Common myeloid progenitor, CD34-positive (primary cell): ENCODE data around the gene YY1.

ENCODE experiments used
- CTCF ChIA-PET: fragments of 350-600 bp; sonication (Branson Sonifier 250); formaldehyde crosslinking; loops from one replicate; lab custom pipeline; 2021; ENCODE audit warnings: antibody characterized with exemption; lab: Charles Lee
- POLR2A ChIA-PET: fragments of 350-600 bp; sonication (Branson Sonifier 250); formaldehyde crosslinking; loops from one replicate; lab custom pipeline; 2021; ENCODE audit warnings: antibody characterized with exemption; lab: Charles Lee
- DNase-seq, 3 donors: peaks; one replicate each; pipeline versions ENCODE4 v3.0.0 to v3.0.0-alpha.2; 2013
- H3K27ac ChIP-seq, 2 experiments: 1 replicate in 1 of 2; 2 replicates in 1 of 2; pipeline ENCODE4 v1.7.0; 2013; ENCODE audit warnings: inconsistent platforms in 2 of 2, low read length in 2 of 2, mild to moderate bottlenecking in 2 of 2, low read depth in 1 of 2, moderate library complexity in 1 of 2; ENCODE audit not compliant: severe bottlenecking in 2 of 2, insufficient read depth in 1 of 2, poor library complexity in 1 of 2
- H3K27me3 ChIP-seq, 5 experiments: replicated peaks in 2 of 5; 1 replicate in 3 of 5; 2 replicates in 2 of 5; pipeline versions ENCODE4 v1.6.1 to v1.7.0; 2013; ENCODE audit warnings: low read length in 4 of 5, mild to moderate bottlenecking in 2 of 5, moderate library complexity in 2 of 5, inconsistent platforms in 1 of 5; ENCODE audit not compliant: insufficient read depth in 5 of 5, control insufficient read depth in 4 of 5
- H3K36me3 ChIP-seq, 4 experiments: 1 replicate in 2 of 4; 2 replicates in 2 of 4; pipeline versions ENCODE4 v1.6.1 to v1.7.0; 2013; ENCODE audit warnings: low read length in 3 of 4, control low read depth in 1 of 4, mild to moderate bottlenecking in 1 of 4; ENCODE audit not compliant: control insufficient read depth in 4 of 4, insufficient read depth in 4 of 4
- H3K4me1 ChIP-seq, 4 experiments: 1 replicate in 3 of 4; 2 replicates in 1 of 4; pipeline versions ENCODE4 v1.6.1 to v1.7.1; 2013; ENCODE audit warnings: low read length in 3 of 4, mild to moderate bottlenecking in 3 of 4, control low read depth in 1 of 4, inconsistent platforms in 1 of 4, moderate library complexity in 1 of 4; ENCODE audit not compliant: control insufficient read depth in 4 of 4, insufficient read depth in 4 of 4; ENCODE audit errors: control extremely low read depth in 1 of 4
- H3K4me3 ChIP-seq, 7 experiments: 1 replicate in 4 of 7; 2 replicates in 3 of 7; pipeline versions ENCODE4 v1.5.1 to v1.7.0; 2013; ENCODE audit warnings: mild to moderate bottlenecking in 7 of 7, low read length in 6 of 7, moderate library complexity in 6 of 7, inconsistent platforms in 2 of 7, low read depth in 2 of 7, control low read depth in 1 of 7; ENCODE audit not compliant: insufficient read depth in 4 of 7, control insufficient read depth in 1 of 7; ENCODE audit errors: extremely low read depth in 1 of 7
- H3K9me3 ChIP-seq, 5 experiments: 1 replicate in 4 of 5; 2 replicates in 1 of 5; pipeline versions ENCODE4 v1.6.1 to v1.7.1; 2013; ENCODE audit warnings: low read length in 4 of 5, mild to moderate bottlenecking in 2 of 5, inconsistent platforms in 1 of 5, low read depth in 1 of 5, moderate library complexity in 1 of 5; ENCODE audit not compliant: control insufficient read depth in 4 of 5, insufficient read depth in 2 of 5; ENCODE audit errors: control extremely low read depth in 1 of 5
- WGBS: methylation state at CpG from one replicate; pipeline ENCODE4 v1.1.5; 2013; ENCODE audit not compliant: insufficient coverage; 5-methylcytosine and 5-hydroxymethylcytosine counted together

The YY1 gene

GRCh38 chr14:100212476-100213333 is 26.2 kb upstream of the YY1 start:
- 94% methylated on average over 4 of the region's 7 CpGs for WGBS
- Histone ChIP-seq H3K9me3 (no peaks in the 10 kb centered on the region), H3K27ac (peak overlapping the region in 1 of 2 experiments; percentile 87), H3K27me3 (no peaks in the 10 kb centered on the region), H3K36me3 (no peaks in the 10 kb centered on the region), H3K4me3 (no peak overlapping the region), H3K4me1 (peaks cover 5 to 25% (median 21%) of the 10 kb centered on the region in 4 experiments)
- CTCF ChIA-PET: interaction anchor here (0.7 to 4.2 kb wide), 2 partner anchors 11 to 24 kb away, joined by 3 to 25 read pairs; no protein-coding TSS in a partner anchor
- POLR2A ChIA-PET: interaction anchor here (0.5 kb wide), 1 partner anchor 138 kb away, joined by 3 read pairs; no protein-coding TSS in a partner anchor
- DNase-seq: no peak

- Histone ChIP-seq H3K9me3 (no peaks in the 10 kb centered on the region), H3K27ac (peak overlapping the region; percentile 78 to 87), H3K27me3 (no peaks in the 10 kb centered on the region), H3K4me3 (peak overlapping the region; percentile 57 to 87 (median 76)), H3K36me3 (no peaks in the 10 kb centered on the region), H3K4me1 (peaks cover 5 to 25% (median 21%) of the 10 kb centered on the region in 4 experiments)
- WGBS: 27% methylated on average over 4 of the region's 15 CpGs
- CTCF ChIA-PET: interaction anchor here (0.7 to 4.2 kb wide), 2 partner anchors 10 to 23 kb away, joined by 3 to 25 read pairs; no protein-coding TSS in a partner anchor
- POLR2A ChIA-PET: interaction anchor here (1.0 kb wide), 1 partner anchor 24 kb away, joined by 3 read pairs; no protein-coding TSS in a partner anchor
- DNase-seq: no peak
Measured at GRCh38 chr14:100213587-100213955, 25.4 kb upstream of the YY1 start.

- CTCF ChIA-PET: interaction anchor here (0.8 to 4.2 kb wide), 7 partner anchors 9 to 136 kb away, joined by 3 to 25 read pairs (median 7); no protein-coding TSS in a partner anchor
- DNase-seq: peak; percentile 86 to 94 (median 93)
- Histone ChIP-seq H3K27ac (peak overlapping the region; percentile 78 to 87), H3K4me1 (peaks cover 5 to 25% (median 21%) of the 10 kb centered on the region in 4 experiments), H3K9me3 (no peaks in the 10 kb centered on the region), H3K36me3 (no peaks in the 10 kb centered on the region), H3K4me3 (peak overlapping the region; percentile 57 to 87 (median 76)), H3K27me3 (no peaks in the 10 kb centered on the region)
- POLR2A ChIA-PET: interaction anchor here (0.9 to 1.0 kb wide), 2 partner anchors 22 to 23 kb away, joined by 3 read pairs; no protein-coding TSS in a partner anchor
- WGBS: under 1% methylated on average over 83 of the region's 90 CpGs
Measured at GRCh38 chr14:100213956-100214769, 24.8 kb upstream of the YY1 start.

GRCh38 chr14:100214770-100215083 is 24.2 kb upstream of the YY1 start:
- peaks cover 5 to 25% (median 21%) of the 10 kb centered on the region in 4 experiments for H3K4me1 ChIP-seq
- peak in 1 of 3 donors; percentile 78 for DNase-seq
- ChIA-PET CTCF (interaction anchor here (0.8 to 4.2 kb wide), 9 partner anchors 10 to 136 kb away, joined by 3 to 25 read pairs (median 7); no protein-coding TSS in a partner anchor), POLR2A (interaction anchor here (0.9 kb wide), 1 partner anchor 22 kb away, joined by 3 read pairs; no protein-coding TSS in a partner anchor)
- WGBS: 39% methylated on average over 5 of the region's 12 CpGs
- H3K9me3 ChIP-seq: no peaks in the 10 kb centered on the region
- no peaks in the 10 kb centered on the region for H3K27me3 ChIP-seq
- no peaks in the 10 kb centered on the region for H3K36me3 ChIP-seq
- peak overlapping the region in 1 of 2 experiments; percentile 69 for H3K27ac ChIP-seq
- peak overlapping the region in 5 of 7 experiments; percentile 1 to 87 (median 75) for H3K4me3 ChIP-seq

- Histone ChIP-seq H3K4me3 (no peak overlapping the region), H3K27me3 (no peaks in the 10 kb centered on the region), H3K36me3 (no peaks in the 10 kb centered on the region), H3K4me1 (peaks cover 5 to 25% (median 21%) of the 10 kb centered on the region in 4 experiments), H3K27ac (no peak overlapping the region), H3K9me3 (no peaks in the 10 kb centered on the region)
- ChIA-PET POLR2A (interaction anchor here (0.9 kb wide), 1 partner anchor 23 kb away, joined by 3 read pairs; no protein-coding TSS in a partner anchor), CTCF (interaction anchor here (0.6 to 4.2 kb wide), 11 partner anchors 9 to 171 kb away, joined by 3 to 25 read pairs (median 5); no protein-coding TSS in a partner anchor)
- WGBS: 94% methylated on average over 11 of the region's 12 CpGs
- DNase-seq: no peak
Measured at GRCh38 chr14:100215330-100215885, 23.5 kb upstream of the YY1 start.

- ChIA-PET POLR2A (no interaction called here), CTCF (interaction anchor here (0.7 to 2.0 kb wide), 6 partner anchors 14 to 28 kb away, joined by 3 to 6 read pairs (median 4); no protein-coding TSS in a partner anchor)
- DNase-seq: no peak
- H3K27ac ChIP-seq: no peak overlapping the region
- H3K27me3 ChIP-seq: no peaks in the 10 kb centered on the region
- no peaks in the 10 kb centered on the region for H3K9me3 ChIP-seq
- 100% methylated on average over 3 of the region's 4 CpGs for WGBS
- H3K4me3 ChIP-seq: no peak overlapping the region
- no peaks in the 10 kb centered on the region for H3K36me3 ChIP-seq
- H3K4me1 ChIP-seq: peaks cover 16 to 45% (median 40%) of the 10 kb centered on the region in 4 experiments
Measured at GRCh38 chr14:100219126-100219785, 19.7 kb upstream of the YY1 start.
